Stimulated activated CD8-positive, alpha-beta memory T cell treated with anti-CD3 and anti-CD28 coated beads, Interleukin-7, amount 100 ng/mL, for 1 hour (primary cell): ENCODE results near the gene UNK.
"Not testable (repeated sequence)": the region's sequence is repeated elsewhere in the genome, so short reads cannot be mapped to it uniquely, and the experiment has no call there.

Source experiments
- DNase-seq, 2 donors: peaks; one replicate each; pipeline ENCODE4 v3.0.0-alpha.2; 2020; ENCODE audit warnings: low read depth in 2 of 2

The UNK gene

GRCh38 chr17:75754378-75755204 lies 30.0 kb upstream of the UNK start:
- no peak for DNase-seq

DNA sequence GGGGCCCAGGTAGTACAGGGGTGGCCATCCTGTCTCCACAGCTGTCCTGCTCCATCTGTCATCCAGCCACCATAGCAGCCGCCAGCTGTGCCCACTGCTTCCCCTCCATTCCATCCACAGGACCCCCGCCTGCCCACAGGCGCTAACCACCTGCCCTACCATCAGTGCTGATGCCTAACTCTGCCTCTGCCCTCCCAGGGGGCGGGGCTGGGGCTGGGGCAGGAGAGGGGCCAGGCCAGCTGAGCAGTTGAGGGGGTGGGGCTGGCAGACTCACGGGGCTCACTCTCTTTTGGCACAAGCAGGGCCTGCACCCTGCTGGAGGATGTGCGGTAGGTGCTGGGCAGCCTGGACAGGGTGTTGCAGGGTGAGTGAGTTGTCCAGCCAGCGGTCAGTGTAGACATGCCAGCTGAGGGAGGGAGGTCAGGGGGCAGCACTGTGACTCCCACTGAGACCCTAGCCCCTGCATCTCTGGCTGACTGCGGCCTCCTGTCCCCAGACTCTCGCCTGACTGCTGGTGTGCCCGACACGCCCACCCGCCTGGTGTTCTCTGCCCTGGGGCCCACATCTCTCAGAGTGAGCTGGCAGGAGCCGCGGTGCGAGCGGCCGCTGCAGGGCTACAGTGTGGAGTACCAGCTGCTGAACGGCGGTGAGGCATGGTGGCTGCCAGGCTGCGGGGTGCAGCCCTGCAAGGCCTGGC lies 29.3 kb upstream of the UNK start:
- DNase-seq, result no peak

DNA sequence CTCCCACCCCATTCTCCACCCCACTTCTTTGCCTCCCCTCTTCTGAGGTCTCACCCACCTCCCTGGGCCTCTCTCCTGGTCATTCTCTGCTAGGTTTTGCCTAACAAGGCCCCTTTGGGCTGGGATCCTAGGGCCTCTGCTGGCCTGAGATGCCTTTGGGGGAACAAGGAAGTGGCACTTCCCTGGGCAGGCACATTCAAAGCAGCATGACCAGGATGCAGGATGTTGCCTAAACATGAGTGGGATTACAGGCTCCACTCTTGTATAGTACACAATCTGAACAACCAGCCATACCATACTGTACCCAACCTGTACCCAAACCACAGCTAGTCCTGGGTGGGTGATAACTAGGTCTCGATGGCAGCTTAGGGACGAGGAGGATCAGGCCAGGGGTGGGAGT lies 28.6 kb upstream of the UNK start:
- DNase-seq, result no peak

DNA sequence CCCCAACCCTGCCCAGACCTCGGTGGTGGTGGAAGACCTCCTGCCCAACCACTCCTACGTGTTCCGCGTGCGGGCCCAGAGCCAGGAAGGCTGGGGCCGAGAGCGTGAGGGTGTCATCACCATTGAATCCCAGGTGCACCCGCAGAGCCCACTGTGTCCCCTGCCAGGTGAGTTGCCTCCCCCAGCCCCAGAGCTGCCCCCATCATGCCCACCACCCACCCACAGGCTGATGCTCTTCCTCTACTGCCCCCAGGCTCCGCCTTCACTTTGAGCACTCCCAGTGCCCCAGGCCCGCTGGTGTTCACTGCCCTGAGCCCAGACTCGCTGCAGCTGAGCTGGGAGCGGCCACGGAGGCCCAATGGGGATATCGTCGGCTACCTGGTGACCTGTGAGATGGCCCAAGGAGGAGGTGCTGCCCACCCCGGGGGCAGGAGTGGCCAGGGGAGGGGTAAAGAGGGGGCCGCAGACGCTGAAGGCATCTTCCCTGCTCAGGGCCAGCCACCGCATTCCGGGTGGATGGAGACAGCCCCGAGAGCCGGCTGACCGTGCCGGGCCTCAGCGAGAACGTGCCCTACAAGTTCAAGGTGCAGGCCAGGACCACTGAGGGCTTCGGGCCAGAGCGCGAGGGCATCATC lies 28.0 kb upstream of the UNK start:
- no peak for DNase-seq

DNA sequence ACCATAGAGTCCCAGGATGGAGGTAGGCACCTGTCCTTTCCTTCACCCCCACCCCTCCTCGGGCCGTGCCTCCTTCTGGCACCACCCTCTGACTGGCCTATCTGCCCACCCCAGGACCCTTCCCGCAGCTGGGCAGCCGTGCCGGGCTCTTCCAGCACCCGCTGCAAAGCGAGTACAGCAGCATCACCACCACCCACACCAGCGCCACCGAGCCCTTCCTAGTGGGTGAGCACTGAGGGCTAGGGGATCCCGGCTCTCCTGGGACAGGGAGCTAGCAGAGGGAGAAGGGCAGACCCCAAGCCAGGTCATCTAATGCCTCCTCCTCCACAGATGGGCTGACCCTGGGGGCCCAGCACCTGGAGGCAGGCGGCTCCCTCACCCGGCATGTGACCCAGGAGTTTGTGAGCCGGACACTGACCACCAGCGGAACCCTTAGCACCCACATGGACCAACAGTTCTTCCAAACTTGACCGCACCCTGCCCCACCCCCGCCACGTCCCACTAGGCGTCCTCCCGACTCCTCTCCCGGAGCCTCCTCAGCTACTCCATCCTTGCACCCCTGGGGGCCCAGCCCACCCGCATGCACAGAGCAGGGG lies 27.4 kb upstream of the UNK start:
- DNase-seq, result no peak

GRCh38 chr17:75758131-75758905 lies 26.3 kb upstream of the UNK start:
- no peak for DNase-seq

- no peak for DNase-seq
These were observed 25.1 kb upstream of the UNK start for GRCh38 chr17:75759457-75759856.

DNA sequence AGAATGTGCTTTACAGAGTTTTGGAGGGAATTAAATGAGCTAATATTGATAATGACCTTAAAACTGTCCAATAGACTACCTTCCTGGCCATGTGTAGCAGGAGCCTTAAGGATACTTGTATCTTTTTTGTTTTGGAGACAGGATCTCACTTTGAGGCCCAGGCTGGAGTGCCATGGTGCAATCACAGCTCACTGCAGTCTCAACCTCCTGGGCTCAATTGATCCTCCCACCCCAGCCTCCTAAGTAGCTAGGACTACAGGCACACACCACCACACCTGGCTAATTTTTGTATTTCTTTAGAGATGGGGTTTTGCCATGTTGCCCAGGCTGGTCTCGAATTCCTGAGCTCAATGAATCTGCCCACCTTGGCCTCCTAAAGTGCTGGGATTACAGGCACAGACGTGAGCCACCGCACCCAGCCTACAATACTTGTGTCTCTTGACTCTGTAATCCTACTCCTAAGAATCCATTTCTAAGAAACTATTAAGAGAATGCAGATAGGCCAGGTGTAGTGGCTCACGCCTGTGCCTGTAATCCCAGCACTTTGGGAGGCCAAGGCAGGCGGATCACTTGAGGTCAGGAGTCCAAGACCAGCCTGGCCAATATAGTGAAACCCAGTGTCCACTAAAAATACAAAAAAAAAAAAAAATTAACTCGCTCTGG lies 24.5 kb upstream of the UNK start:
- DNase-seq, result not testable (repeated sequence)

- DNase-seq, result no peak
These were observed 21.9 kb upstream of the UNK start for GRCh38 chr17:75762513-75763268.

GRCh38 chr17:75763269-75763607 lies 21.4 kb upstream of the UNK start:
- DNase-seq, result no peak

DNA sequence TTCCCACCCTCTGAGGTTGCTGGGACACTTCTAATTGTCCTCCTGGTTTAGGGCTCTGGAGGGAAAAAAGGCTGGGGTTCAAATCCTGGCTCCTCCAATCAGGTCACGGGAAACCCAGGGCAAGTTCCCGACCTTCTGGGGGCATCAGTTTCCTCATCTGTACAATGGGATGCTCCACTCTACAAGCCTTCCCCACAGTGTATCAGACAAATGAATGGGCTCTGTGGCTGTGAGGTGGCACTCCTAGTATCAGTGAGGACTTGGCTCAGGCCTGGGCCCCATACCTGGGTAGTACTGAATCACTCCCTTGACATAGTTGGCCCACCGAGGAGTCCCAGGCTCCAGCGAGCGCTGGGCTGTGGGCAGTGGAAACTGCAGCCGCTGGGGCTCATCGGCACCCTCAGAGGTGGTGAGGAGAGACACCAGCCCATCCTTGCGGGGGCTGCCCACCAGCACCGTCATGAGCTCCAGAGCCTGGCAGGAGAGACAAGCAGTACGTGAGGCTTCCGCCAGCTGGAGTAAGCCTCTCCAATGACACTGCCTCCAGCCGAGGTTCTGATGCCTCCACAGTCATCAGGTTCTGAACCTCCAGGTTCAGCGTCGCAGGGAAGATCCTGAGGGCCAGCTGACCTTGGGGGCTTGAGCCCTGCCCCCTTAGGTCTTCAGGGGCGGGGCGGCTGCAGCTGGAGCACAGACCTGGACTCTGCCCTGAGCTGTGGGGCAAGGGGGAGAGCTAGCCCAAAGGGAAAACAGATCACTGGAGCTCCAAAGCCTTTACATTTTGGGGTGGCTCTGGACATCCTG lies 20.8 kb upstream of the UNK start:
- no peak for DNase-seq

DNA sequence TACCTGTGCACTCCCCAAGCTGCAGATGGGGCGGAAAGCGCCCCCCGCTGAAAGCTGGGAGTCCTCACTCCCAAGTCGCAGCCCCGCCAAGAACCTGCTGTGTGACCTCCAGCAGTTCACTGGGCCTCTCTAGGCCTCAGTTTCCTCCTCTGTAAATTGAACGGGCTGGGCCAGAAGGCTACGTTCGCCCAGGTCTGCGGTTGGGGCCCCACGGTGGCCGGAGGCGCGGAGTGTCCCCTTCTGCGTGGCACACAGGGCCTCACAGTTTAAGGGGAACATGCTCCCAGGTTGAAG lies 20.2 kb upstream of the UNK start:
- no peak for DNase-seq

DNA sequence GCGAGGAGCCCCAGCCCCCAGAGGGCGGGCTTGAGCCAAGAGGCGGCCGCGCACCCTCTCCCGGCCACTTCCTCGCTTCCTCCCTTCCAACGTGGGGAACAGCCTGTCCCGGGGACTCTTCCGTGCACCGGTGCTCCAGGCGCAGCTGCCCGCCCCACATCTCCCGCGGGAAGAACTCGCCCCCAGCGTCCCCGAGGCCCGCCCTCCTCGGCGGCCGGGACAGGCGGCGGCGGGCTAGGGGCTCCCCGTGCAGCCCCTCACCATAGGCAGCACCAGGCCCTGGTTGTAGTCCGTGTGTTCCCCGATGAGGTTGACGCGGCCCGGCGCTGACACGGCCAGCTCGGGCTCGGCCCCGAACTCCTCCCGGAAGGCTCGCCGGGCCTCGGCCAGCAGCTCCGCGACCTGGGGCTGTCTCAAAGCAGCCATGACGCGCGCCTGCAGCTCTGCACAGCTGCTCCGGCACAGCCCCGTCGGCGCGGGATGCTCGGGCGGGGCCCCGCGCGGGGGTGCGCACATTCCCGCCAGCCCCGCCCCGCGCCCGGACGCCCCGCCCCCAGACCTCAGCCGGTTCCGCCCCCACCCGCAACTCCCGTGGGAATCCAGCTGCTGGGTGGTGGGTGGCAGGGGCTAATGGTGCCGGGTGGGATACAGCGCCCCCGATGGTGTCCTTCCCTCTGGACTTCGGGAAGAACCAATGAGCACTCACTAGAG lies 19.7 kb upstream of the UNK start, which contains the start of gene GALK1:
Gene GALK1, minus strand, starts transcription at position 482 of the 711 bp plus-strand sequence. Its CDS starts 56 bp downstream, at position 426.
- peak; percentile 45 to 50 for DNase-seq

GRCh38 chr17:75765981-75766380 lies 18.6 kb upstream of the UNK start:
- no peak for DNase-seq

DNA sequence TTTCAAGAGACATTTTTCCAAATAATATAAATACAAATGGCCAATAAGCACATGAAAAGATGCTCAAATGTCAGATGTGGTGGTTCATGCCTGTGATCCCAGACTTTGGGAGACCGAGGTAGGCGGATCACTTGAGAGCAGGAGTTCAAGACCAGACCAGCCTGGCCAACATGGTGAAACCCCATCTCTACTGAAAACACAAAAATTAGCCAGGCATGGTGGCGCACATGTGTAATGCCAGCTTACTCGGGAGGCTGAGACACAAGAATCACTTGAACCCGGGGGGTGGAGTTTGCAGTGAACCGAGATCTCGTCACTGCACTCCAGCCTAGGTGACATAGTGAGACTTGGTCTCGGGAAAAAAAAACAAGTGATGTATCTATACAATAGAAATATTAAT lies 16.7 kb upstream of the UNK start:
- no peak for DNase-seq

DNA sequence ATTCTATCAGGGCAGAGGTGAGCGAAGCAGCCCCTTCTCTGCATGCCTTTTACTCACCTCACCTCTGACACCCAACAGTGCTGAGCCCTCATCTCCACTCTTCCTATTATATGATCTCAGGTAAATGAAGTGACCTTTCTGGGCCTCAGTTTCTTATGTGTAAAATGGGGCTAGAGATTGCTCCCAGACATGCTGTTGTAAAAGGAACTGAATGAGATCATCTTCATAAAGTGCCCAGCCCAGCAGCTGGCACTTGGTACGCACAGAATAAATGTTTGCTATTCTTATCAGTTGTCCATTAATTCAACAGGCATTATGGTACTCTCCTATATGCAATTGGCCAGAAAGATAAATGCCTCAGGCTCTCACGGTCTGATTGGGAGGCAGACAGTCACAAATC lies 15.1 kb upstream of the UNK start:
- no peak for DNase-seq

- DNase-seq, result no peak
These were observed 13.0 kb upstream of the UNK start for GRCh38 chr17:75771334-75772281.
